HCT116 (cell line): ENCODE data around the gene CNTNAP5.

Source experiments
- CTCF ChIP-seq, 3 experiments: fragments of 200-600 bp in 1 of 3; sonication (generic) in 1 of 3; IDR thresholded peaks in 2 of 3; conservative IDR thresholded peaks in 1 of 3; 2 replicates each; pipeline ENCODE4 v1.5.1; 2012 to 2017; ENCODE audit warnings: low read depth in 2 of 3, low read length in 2 of 3, antibody characterized with exemption in 1 of 3, borderline replicate concordance in 1 of 3, control low read depth in 1 of 3, mild to moderate bottlenecking in 1 of 3, mixed read lengths in 1 of 3, mixed run types in 1 of 3, moderate library complexity in 1 of 3; ENCODE audit not compliant: insufficient read depth in 1 of 3
- EZH2 ChIP-seq: fragments of 200-600 bp; sonication (generic); IDR thresholded peaks from 2 replicates; pipeline ENCODE4 v1.6.1; 2017; ENCODE audit warnings: antibody characterized with exemption, mixed run types
- MAX ChIP-seq: IDR thresholded peaks from 2 replicates; pipeline ENCODE4 v1.6.1; 2012
- ZBTB33 ChIP-seq: IDR thresholded peaks from 2 replicates; pipeline ENCODE4 v1.6.1; 2011; ENCODE audit warnings: mild to moderate bottlenecking, low read length, moderate library complexity; ENCODE audit not compliant: insufficient replicate concordance; ENCODE audit errors: extremely low read depth

- TF ChIP-seq CTCF (IDR thresholded peaks at IDR 0.05 in 2 of 3, conservative IDR thresholded peaks at IDR 0.05 in 1 of 3; ENCODE audit: borderline replicate concordance in 1 of 3, insufficient read depth in 1 of 3, low read depth in 2 of 3, low read length in 2 of 3) (no peak), ZBTB33 (no peak), EZH2 (no peak), MAX (no peak)
Observed at GRCh38 chr2:124837496-124837895, 812.4 kb downstream of the CNTNAP5 start.
